CD4-positive, alpha-beta T cell treated with Interleukin-6 at 100 ng/mL for 8 hours (primary cell): ENCODE data around the gene TUNAR.

Source experiments
- DNase-seq: peaks from one replicate; pipeline ENCODE4 v3.0.0-alpha.2; 2020; ENCODE audit warnings: mixed read lengths, low spot score

TUNAR gene

GRCh38 chr14:95876761-95877538, at the start of gene TUNAR:
TUNAR (plus strand) TSS chr14:95876832.
- no peak for DNase-seq

GRCh38 chr14:95828649-95829265, 47.9 kb upstream of the TUNAR start:
- DNase-seq, result no peak

DNA sequence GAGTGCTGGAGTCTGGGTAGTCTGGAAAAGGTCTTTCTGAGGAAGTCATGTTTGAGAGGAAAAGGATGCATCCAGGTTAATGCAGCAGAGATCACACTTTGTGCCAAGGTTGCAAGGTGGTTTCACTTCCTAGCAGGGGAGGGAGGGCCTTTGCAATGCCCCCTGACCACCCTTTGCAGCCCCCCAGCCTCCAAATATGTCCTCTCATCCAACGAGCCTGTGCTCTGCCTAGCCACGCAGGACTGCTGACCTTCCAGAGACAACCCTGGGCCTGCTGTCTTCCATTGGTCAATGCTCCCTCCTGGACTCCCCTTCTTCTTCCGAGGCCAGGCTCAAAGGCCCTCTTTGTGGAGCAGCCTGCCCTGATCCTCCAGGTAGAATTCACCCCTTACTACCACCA, 47.3 kb upstream of the TUNAR start:
- DNase-seq, result no peak

GRCh38 chr14:95830386-95830785, 46.2 kb upstream of the TUNAR start:
- DNase-seq, result no peak

GRCh38 chr14:95831041-95831440, 45.6 kb upstream of the TUNAR start:
- DNase-seq, result no peak

DNA sequence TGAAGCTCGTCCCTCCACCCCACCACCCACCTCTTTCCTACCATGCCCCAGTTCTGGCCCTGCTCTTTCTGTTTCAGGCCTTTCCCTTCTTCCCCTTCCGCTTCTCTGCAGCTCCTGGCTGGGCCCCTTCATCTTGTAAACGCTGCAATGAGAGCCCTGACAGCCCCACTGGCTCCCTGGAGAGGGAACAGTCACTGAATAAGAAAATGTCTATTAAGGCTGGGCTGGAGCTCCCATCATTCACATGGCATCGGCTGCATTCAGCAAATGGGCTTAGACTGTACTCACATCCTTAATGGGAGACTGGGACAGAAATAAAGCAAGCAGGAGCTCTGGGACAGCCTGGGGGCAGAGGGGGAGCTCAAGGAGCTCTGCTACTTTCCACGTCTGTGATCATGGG, 45.2 kb upstream of the TUNAR start:
- DNase-seq, result no peak

DNA sequence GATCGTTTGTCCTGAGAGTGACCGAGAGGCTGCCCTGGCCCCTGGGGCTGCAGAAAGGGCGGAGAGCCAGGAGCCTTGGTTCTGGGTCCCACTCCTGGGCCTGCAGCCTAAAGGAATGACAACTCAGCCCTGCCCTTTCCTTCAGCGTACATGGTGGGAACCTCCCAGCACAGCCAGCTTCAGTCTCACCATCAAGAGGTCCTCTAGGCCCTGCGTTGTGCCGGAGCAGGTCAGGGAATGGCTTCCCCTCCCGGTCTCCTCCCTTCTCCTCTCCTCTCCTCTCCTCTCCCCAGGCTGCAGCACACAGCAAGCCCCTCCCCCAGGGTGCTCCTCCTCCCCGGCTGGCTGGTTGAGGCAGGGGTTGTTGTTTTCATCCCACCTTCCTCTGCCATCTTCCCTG, 44.6 kb upstream of the TUNAR start:
- DNase-seq, result no peak

- DNase-seq, result no peak
Observed at GRCh38 chr14:95833429-95833828, 43.2 kb upstream of the TUNAR start.

DNA sequence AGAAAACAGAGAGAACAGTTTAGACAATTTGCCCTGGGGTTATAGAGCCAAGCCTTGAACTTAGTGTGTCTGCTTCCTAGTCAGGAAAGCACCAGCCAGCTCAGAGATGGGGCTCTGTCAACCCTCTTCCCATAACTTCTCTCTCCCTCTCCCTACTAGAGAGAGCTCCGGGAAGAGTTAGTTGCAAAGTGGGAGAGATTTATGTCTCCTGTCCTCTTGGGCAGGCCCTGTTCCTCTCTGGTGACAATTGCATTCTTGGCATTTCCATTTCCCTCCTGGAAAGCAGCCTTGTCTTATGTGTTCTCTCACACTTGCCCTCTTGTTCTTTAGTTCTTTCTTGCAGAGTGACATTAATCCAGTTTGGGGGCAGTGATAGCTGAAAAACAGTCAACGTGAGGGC, 42.1 kb upstream of the TUNAR start:
- DNase-seq, result no peak

GRCh38 chr14:95835121-95835730, 41.4 kb upstream of the TUNAR start:
- no peak for DNase-seq

DNA sequence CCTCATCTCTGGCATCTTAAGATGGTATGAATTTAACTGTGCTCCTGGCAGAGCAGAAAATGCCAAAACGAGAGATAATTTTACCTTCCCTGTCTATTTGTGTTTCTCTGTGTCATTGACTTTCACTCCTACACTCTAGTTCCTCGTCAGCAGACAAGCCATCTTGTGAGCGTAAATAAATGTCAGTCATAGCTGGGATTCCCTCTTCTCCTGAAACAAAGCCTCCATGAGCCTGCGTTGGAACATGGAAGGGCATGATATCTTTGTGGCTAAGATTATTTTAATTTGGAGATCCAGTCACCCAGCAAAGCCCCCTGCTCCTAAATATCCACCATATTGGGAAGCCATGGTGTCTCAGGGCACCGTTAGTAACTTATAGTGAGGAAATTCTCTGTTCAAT, 37.8 kb upstream of the TUNAR start:
- DNase-seq, result no peak

GRCh38 chr14:95840094-95840700, 36.4 kb upstream of the TUNAR start:
- no peak for DNase-seq

- no peak for DNase-seq
Observed at GRCh38 chr14:95841668-95842067, 35.0 kb upstream of the TUNAR start.

GRCh38 chr14:95849761-95850160, 26.9 kb upstream of the TUNAR start:
- DNase-seq, result no peak

GRCh38 chr14:95850429-95850828, 26.2 kb upstream of the TUNAR start:
- no peak for DNase-seq

GRCh38 chr14:95855606-95856005, 21.0 kb upstream of the TUNAR start:
- no peak for DNase-seq

DNA sequence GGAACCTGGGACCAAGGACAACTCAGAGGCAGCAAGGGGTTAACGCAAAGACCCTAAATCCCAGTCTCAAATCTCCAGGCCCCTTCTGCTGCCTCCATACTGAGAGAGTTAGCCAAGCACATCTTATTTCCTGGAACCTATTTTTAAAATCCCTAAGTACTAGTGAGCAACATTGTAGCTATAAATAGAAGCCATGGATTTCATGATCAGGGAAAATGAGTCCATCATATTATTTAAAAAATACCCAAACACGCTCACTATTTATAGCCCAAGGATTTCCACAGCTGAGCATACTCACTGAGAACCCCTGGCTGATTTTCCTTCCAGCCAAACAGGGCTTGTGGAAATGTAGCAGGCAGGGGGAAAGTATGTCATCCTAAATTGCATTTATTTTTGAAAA, 19.4 kb upstream of the TUNAR start:
- no peak for DNase-seq

DNA sequence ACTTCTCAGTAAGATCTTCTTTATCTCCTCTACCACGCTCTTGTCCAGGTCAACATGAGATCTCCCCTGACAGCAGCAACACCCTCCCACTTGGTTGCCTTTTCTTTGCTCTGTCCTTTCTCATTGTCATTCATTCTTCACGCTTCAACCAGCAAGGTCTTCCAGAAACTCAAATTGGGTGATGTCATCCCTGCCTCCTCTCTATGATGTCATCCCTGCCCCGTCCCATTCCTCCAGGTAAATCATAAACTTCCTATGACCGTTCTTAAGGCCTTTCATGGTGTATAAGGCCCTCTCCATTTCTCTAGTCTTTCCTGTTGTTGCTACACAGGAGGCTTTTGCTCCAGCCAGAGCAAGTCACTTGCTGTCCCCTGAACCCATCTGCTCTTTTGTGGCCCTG, 17.7 kb upstream of the TUNAR start:
- DNase-seq, result no peak

GRCh38 chr14:95862243-95862642, 14.4 kb upstream of the TUNAR start:
- no peak for DNase-seq

GRCh38 chr14:95863295-95863694, 13.3 kb upstream of the TUNAR start:
- no peak for DNase-seq

DNA sequence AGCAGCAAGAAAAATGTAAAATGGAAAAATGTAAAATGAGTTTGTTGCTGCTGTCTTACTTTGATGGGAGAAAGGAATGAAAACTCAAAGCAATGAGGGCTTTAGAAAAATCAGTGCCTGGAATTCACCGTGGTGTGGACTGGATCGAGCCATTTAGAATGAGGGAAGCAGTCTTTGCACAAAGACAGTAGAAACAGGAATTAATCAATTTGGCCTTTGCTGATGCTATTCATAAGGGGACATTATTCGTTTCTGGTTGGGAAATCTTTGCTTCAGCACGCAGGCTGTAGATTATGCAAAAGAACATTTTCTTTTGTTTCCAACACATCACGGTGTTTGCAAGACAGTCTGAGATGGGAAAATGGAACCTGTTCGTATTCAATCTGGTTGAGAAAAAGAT, 6.9 kb upstream of the TUNAR start:
- DNase-seq, result no peak

GRCh38 chr14:95870772-95871171, 5.9 kb upstream of the TUNAR start:
- DNase-seq, result no peak

GRCh38 chr14:95871531-95871930, 5.1 kb upstream of the TUNAR start:
- DNase-seq, result no peak
